HG03139 (cell line): ENCODE results near the gene MINAR1.
"Not testable (repeated sequence)": the region's sequence is repeated elsewhere in the genome, so short reads cannot be mapped to it uniquely, and the experiment has no call there.

Source experiments
- ATAC-seq: cut with Tn5 transposase; IDR thresholded peaks from one replicate; pipeline ENCODE4 v1.9.1; 2021; ENCODE audit not compliant: unreplicated experiment

The MINAR1 gene, protein sequence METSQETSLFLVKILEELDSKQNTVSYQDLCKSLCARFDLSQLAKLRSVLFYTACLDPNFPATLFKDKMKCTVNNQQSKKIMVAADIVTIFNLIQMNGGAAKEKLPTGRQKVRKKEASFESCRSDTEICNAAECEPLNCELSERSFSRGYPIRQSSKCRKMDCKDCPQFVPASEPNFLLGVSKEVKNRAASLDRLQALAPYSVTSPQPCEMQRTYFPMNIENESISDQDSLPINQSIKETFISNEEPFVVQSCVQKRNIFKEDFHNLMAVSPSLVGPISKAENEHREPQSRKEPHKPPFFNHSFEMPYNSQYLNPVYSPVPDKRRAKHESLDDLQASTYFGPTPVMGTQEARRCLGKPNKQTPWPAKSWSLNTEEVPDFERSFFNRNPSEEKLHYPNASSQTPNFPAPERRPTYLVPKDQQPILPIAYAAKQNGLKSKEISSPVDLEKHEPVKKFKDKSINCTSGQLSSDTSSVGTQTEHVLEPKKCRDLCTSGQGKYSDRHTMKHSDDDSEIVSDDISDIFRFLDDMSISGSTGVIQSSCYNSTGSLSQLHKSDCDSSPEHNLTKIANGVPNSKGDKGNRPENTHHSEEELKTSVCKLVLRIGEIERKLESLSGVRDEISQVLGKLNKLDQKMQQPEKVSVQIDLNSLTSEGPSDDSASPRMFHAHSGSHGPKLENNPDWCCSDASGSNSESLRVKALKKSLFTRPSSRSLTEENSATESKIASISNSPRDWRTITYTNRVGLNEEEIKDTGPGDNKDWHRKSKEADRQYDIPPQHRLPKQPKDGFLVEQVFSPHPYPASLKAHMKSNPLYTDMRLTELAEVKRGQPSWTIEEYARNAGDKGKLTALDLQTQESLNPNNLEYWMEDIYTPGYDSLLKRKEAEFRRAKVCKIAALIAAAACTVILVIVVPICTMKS

DNA sequence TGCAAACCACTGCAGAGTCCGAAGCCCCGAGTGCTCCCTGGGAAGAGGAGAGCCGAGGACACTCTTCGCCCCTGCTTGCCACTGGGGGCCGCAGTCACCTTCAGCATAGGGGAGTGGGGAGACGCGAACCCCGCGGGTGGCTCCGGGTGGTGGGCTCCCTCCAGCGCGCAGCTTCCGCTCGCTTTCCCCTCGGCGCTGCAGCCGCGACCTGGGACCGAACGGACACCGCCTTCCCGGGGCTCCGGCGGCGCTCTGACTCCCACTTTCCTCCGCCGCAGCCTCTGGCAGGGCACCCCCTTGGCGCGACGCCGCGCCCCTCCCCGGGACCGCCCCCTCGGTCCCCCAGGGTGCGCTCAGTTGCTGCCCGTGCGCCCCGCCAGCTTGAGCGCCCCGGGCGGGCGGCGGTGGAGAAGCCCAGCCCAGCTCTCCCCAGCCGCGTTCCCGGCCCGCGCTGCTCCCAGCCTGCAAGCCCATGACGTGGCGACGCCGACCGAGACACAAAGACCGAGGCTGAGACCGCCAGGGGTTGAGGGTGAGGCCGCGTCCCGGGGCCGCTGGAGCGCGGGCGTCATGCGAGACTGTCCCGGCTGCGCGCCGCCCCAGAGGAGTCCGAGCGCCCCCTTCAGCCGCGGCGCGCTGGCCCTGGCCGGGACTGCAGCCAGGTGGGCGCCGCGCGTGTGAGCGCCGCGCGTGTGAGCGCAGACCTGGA, at the start of gene MINAR1:
Gene MINAR1, plus strand, starts transcription at position 701 of the 709 bp plus-strand sequence. CDS start 23,812 bp downstream, outside the sequence.
- ATAC-seq = no peak

DNA sequence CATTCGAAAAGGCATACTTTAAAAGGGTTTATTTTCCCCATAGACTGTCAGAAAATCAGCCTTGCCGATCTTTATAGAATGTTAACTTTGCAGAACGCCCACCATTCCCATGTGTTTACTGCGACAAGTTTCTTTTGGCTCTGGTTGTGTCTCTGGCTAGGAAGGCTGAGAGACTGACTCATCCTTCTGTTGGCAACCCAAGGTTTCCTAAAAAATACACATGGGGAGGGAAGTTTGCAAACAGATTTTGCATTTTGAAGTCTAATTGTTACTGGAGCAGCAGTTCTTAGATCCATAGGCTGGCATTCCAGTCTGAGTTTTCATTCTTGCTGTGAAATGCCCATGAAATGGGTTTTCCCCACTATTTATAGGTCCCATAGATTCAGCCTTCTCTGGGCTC, 37.9 kb upstream of the MINAR1 start:
- no peak for ATAC-seq

DNA sequence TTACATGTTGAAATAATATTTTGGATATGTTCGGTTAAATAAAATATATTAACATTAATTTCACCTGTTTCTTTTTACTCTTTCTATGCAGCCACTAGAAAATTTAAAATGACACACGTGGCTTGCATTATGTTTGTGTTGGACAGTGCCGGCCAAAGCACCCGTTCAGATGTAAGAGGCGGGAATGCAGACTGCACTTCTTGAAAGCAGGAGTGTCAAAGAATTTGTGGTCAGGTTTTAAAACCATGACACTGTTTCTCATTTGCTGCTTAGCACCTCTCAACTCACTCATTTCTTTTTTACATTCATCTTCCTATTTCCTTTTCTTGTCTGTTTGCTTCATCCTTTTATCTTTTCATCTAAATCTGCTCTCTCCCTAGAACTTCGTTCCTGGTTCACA, 35.3 kb upstream of the MINAR1 start:
- ATAC-seq = no peak

DNA sequence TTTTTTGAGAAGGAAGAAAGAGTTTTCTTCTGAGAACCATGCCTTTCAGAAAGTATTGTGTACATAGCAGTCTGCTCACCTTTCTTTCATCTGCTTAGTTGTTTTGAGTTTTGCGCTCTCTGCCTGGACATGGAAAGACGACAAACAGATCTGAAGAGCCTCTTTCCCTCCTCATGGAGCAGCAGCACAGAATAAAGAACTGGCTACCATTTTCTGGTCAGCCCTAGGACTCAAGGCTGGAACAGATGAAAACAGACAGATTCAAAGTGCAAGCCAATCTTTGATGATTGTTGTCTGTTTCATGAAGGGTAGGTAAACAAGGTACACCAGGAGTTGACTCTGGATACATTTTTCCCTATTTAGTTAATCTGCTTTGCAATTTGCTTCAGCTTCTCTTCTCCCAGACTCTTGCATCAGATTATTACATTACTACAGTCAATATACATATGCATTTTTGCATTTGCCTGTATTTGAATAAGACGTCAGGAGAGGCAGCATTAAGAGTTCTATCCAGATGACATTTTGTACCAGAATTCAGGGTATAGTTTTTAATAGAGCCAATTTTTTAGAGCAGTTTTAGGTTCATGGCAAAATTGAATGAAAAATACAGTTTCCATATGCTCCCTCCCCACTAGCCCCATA, 34.7 kb upstream of the MINAR1 start:
- no peak for ATAC-seq

DNA sequence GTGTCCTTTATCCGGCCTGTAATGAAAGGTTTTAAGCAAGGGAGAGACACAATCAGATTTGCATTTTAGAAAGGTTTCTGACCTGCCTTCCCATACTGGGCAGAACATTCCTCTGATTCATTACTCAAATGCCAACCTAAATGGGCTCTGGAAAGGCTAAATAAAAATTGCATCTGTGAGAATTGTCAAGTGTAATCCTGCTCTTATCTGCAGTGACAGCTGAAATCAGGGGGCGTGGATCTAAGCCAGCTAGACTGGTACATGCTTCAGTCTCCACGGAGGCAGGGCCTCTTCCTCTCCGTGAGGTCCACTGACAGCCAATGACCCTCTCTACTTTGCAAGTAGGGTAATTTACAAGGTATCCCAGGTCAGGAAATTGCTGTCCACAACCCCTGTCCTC, 32.5 kb upstream of the MINAR1 start:
- no peak for ATAC-seq

DNA sequence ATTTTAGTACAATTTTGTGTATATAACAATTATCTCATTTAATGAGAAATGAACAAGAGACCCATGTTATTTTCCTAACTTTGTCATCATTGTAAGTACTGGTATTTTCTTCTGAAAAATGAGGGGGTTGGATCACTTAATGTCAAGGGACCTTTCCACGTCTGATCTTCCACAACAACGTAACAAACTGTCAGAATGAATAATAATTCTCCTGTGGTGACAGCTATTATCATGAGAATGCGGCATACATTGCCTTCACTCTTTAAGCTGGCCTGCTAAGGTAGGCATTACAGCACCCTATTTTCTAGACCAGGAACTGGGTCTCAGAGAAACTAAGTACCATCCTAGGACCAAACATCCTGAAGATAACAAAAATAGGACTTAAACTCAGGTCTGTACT, 31.5 kb upstream of the MINAR1 start:
- ATAC-seq = no peak

DNA sequence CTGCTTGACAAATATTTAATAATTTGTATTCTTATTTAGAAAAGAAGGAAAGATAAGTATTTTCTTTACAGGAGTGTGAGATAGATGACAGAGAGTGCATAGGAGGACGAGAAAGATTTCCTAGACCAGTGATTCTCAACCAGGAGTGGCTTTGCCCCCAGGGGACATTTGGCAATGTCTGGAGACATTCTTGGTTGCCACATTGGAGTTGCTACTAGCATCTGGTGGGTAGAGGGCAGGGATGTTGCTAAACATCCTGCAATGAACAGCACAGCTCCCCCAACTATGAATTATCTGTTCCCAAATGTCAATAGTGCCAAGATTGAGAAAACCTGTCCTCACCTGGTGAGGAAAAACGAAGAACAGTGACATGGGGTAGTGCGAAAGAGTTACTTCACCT, 30.8 kb upstream of the MINAR1 start:
- ATAC-seq = no peak

DNA sequence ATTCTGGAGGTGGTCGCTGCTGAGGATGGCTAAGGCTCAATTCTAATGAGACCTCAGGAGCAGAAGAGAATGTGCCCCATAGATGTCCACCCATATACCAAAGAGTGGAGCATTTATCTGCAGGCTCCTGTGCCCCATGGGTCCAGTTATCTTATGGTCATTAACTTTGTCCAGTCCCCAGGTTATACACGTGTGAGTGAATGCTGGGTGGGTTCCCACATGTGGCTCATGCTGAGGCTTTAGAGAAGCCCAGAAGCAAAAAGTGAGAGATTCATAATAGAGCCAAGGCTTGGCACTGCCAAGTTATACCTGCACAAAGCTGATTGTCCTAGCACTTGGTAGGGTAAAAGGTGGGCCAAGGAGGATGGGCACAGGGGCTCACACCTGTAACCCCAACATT, 30.0 kb upstream of the MINAR1 start:
- ATAC-seq = no peak

DNA sequence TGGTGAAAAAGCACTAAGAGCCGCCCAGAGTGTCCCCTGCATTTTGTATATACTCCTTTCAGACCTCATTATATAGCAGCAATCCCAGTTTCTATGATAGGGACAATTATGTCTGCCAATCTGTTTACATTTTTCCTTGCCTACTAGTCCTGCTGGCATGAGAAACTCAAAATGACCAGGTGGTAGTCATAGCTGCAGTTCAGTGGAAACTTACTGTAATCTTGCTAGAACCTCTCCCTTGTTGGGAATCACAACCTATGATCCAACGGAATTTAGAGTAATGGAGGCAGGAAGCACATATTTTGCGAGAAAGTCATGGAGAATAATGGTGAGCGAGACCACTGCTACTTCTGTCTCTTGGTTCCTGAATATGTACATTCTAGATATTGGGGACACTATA, 28.6 kb upstream of the MINAR1 start:
- no peak for ATAC-seq

DNA sequence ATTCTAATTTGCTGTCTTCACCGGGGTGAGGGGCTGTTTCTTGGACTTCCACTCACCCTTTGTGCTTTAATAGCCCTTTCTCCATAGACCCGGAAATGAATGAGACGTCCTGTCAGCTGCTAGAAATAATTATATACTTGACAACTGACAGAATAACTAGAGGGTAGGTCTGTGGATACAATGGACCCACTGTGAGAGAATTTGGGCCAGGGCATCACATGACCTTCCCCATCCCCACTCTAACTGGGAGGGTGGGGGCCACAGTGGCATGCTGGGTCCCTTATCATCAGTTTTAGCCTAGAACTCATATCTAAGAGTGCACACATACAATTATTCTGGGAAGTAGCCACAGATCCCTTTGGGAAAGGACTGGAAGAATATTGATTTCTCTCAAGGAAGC, 25.9 kb upstream of the MINAR1 start:
- no peak for ATAC-seq

DNA sequence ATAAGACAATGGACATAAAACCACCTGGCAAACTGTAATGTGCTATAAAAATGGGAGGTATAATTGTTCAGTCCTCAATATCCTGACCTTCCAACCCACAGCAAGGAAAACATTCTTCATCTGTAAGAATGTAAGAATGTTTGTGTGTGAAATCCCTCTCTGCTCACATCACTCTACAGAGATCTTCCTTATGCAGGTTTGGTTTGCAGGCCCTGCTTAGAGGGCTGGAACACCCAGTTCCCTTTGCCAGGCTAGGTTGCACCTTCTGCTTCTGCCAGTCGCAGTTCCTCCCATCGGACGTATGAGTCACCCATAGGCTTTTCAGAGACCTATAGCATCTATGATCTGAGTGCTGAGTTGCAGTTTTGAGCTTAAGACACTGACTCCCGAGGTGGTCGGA, 24.1 kb upstream of the MINAR1 start:
- no peak for ATAC-seq

DNA sequence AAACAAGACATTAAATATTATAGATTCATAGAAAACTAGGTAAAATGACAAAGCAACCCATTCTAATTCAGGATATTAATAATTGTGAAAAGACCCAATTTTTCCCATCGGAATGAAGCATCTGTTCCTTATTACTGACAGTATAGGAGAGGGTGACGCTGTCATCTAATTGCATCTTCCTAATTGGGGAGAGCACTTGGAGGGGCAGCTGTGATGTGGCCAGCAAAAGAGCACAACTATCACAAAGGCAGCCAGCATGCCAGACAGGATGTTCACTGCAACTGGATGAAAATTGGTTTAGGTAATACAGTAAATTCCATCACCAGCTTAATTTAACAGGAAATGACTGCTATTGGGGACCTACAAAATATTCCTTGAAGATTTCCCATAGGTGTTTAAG, 21.9 kb upstream of the MINAR1 start:
- no peak for ATAC-seq

DNA sequence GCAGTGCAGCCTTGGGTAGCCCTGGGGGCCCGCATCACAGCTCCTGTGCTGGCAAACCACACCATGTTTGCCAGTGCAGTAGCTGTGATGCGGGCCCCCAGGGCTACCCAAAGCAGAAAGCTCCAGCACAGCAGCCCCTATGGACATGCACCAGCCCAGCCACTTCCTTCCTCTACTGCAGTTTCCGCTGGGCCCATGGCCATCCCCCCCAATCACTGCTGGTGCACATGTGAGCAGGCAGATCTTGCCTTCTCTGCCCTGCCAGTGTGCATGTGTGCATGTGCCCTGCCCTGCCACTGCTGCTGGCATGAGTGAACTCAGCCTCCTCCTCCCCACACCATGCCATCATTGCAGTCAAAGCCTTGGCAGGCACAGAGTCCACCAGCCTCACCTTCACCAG, 20.1 kb upstream of the MINAR1 start:
- ATAC-seq = no peak

DNA sequence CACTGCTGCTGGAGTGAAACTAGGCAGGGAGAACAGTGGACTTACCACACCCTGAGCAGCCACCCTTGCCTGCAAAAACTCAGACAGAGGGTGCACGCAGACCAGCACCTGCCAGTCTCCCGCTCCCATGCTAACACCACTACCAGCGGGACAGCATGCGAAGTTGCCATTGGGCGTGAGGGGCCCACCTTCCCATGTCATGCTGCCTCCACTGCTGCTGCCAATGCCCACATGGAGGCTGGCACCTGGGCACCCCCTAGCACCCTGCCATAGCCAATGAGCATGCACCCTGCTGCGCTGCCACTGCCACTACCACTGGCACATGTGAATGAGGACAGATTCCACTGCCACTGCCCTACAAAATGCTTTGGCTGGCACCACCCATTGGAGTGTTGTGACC, 19.7 kb upstream of the MINAR1 start:
- no peak for ATAC-seq

DNA sequence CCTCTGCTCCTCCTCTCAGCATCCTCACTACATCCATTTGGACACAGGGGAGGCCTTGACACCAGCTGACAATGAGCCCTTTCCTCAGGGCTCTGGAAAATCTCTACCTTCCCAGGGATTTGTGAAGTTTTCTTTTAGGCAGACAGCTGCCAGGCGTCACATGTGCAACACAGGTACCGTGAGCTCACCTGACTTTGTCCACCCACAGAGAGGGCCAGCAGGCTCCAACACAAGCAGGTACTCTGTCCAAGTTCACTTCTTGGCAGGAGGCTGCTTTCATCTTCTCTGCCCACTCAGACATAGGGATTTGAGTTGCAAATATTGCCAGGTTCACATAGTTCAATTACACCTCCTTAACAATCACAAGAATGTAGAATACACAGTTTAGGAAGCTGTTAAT, 15.3 kb upstream of the MINAR1 start:
- ATAC-seq = no peak

DNA sequence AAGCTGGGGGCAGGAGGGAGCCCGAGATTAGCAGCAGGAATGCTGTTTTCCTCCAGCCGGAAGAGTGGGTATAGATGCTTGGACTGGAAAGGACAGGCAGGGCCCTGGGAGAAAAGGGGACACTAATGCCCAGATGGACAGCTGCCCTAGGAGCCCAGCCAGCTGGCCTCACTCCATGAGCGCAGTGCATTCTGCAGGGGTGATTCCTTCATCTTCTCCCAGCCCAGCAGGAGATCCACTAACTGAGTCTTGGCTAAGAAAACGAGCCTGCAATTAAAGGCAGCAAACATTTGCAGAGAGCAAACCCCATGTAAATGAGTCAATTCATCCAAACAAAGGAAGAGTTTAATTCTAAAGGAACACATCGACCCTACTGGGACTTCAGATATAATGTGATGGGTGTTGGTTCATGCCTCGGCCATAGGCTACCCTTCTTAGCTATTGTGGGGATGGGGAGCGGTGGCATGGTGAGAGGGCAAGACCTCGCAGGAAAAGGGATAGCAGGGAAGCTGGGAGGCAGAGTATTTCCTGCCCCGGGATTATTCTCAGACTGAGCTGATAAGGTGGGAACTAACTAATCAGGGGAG, 13.3 kb upstream of the MINAR1 start:
- ATAC-seq = no peak

DNA sequence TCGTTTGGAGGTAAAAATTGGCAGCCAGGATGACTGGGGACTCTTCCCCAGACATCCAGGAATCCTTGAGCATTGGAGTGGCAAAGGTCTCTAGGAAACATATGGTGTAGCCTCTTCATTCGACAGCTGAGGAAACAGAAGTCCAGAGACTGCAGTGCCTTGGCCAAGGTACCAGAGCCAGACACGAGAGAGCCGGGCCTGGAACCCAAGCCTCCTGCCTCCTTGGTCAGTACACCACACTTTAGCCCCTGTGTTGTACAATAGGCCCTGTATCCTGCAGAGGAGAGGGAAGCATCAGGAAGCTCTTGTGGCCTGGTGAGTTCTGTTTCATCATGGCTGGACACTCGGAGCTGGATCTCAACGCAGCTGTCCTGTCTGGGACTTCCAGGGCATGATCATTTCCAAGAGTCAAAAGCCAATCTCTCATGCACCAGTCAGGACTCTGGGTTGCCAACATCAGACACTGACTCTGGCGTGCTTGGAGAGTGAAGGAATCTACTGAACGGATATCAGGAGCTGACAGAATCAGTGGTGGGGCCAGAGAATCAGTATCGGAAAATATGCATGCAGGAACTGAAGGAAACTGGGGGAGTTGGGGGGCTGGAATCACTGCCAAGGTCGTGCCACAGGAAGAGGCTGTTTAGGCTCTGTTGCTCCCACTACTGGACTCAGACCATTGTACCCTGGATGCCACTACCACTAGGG, 6.4 kb upstream of the MINAR1 start:
- ATAC-seq = no peak

DNA sequence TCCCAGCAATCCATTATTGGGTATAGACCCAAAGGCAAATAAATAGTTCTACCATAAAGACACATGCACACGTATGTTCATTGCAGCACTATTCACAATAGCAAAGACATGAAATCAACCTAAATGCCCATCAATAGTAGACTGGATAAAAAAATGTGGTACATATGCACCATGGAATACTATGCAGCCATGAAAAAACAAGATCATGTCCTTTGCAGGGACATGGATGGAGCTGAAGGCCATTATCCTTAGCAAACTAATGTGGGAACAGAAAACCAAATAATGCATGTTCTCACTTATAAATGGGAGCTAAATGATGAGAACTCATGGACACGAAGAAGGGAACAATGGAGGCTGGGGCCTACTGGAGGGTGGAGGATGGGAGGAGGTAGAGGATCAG, 5.2 kb upstream of the MINAR1 start:
- not testable (repeated sequence) for ATAC-seq

DNA sequence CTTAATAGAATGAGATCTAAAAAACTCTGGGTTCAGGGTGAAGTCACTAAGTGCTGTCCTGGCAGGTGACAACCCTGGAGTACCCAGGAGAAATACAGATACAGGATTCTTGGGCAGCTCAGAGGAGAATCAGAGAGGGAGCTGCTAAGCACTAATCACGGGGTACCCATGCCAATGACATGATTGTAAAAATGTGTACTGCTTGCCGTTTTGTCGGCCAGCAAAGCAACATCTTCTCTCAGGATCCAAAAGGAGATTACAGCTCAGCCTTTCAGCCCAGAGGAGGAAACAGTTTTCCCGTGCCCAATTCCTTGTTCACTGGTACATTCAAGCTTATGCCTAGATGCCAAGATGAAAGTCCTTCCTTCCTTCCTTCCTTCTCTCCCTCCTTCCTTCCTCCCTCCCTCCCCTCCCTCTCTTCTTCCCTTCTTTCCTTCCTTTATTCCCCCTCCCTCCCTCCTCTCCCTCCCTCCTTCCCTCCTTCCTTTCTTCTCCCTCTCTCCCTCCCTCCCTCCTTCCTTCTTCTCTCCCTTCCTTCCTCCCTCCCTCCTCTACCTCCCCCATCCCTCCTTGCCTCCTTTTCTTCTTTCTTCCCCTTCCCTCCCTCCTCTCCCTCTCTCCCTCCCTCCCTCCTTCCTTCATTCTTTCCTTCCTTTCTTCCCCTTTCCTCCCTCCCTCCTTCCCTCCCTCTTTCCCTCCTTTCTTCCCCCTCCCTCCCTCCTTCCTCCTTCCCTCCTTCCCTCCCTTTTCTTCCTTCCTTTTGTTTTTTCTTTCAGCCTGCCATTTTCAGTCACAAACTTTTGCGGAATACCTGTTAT, 4.1 kb upstream of the MINAR1 start:
- ATAC-seq = no peak
